Aorta (tissue), 5 donors: Measurements from ENCODE around the gene DGKG. TPM values are rescaled to one million over a fixed set of nuclear protein-coding genes. Genes with fewer than 3 reads are reported as not detected.

ENCODE experiments used
- ATAC-seq: fragments of 200-7000 bp; cut with Tn5 transposase; one replicate; pipeline ENCODE4 v1.9.1; 2022; ENCODE audit warnings: moderate library complexity; ENCODE audit not compliant: low FRiP score
- DNase-seq, 2 donors: peaks; one replicate each; pipeline ENCODE4 v3.0.0-alpha.2; 2020
- H3K27ac ChIP-seq, 2 donors: one replicate each; pipeline ENCODE4 v1.5.1; 2013; ENCODE audit warnings: low read length in 2 of 2, mild to moderate bottlenecking in 2 of 2, moderate library complexity in 2 of 2, control low read depth in 1 of 2, inconsistent platforms in 1 of 2, low read depth in 1 of 2
- H3K27me3 ChIP-seq, 2 donors: one replicate each; pipeline ENCODE4 v1.6.1; 2013; ENCODE audit warnings: control low read depth in 1 of 2, low read length in 1 of 2, mild to moderate bottlenecking in 1 of 2, moderate library complexity in 1 of 2; ENCODE audit not compliant: insufficient read depth in 2 of 2, control insufficient read depth in 1 of 2
- H3K36me3 ChIP-seq, 2 donors: one replicate each; pipeline ENCODE4 v1.6.1; 2013; ENCODE audit warnings: control low read depth in 1 of 2, low read length in 1 of 2, mild to moderate bottlenecking in 1 of 2; ENCODE audit not compliant: insufficient read depth in 2 of 2, control insufficient read depth in 1 of 2
- H3K4me1 ChIP-seq, 2 donors: one replicate each; pipeline ENCODE4 v1.6.1; 2013; ENCODE audit warnings: low read length in 2 of 2, control low read depth in 1 of 2, mild to moderate bottlenecking in 1 of 2, moderate library complexity in 1 of 2; ENCODE audit not compliant: insufficient read depth in 2 of 2, control insufficient read depth in 1 of 2
- H3K4me3 ChIP-seq, 2 donors: one replicate each; pipeline ENCODE4 v1.5.1; 2013; ENCODE audit warnings: low read length in 2 of 2, control low read depth in 1 of 2, mild to moderate bottlenecking in 1 of 2
- H3K9me3 ChIP-seq: one replicate; pipeline ENCODE4 v1.6.1; 2013; ENCODE audit warnings: mild to moderate bottlenecking, low read length; ENCODE audit not compliant: control insufficient read depth
- WGBS, 2 donors: extraction: QIAGEN DNeasy Blood & Tissue Kit; methylation state at CpG; one replicate each; pipeline ENCODE4 v1.1.7; 2013; 5-methylcytosine and 5-hydroxymethylcytosine counted together
- intact Hi-C, 2 donors: fragments of 100-400 bp; cut with DNase I; formaldehyde crosslinking; loops; one replicate each; pipeline versions ENCODE4 v1.14.2 to v1.15.0; 2022
- polyA plus RNA-seq, 2 donors: library from polyadenylated mRNA; stranded (reverse); fragments of 200-250 nt; gene quantifications; one replicate each; pipeline ENCODE4 v1.2.3, GENCODE V29; 2013
- total RNA-seq, 2 donors: library from RNA; stranded (reverse); fragmentation: NEBNext Ultra II Directional; extraction: Animal tissue kit (Norgen Biotek cat#: 25700); gene quantifications; one replicate each; pipeline ENCODE4 v1.2.1, GENCODE V29; 2021
- donor health status: healthy with polysubstance abuse.
- donor health status: Bipolar disorder and iron deficiency.
- donor health status: DM: no; HTN: no; CAD: no.
- donor health status: DM: no; HTN: no; CAD: no.
- donor health status: DM: yes; HTN: yes; CAD: no.

Gene DGKG
- total and polyA plus RNA-seq, 4 donors, result 0.95 to 37.1 (median 7.4) TPM

GRCh38 chr3:186194451-186194811, 167.6 kb downstream of the DGKG start:
- 51% methylated on average over 10 of the region's 10 CpGs for WGBS, 2 donors
- no peak for ATAC-seq
- Histone ChIP-seq H3K36me3 (no peaks in the 10 kb centered on the region), H3K4me1 (no peaks in the 10 kb centered on the region), H3K9me3 (no peaks in the 10 kb centered on the region), H3K27ac (no peak overlapping the region), H3K4me3 (no peak overlapping the region), H3K27me3 (no peaks in the 10 kb centered on the region)
- intact Hi-C loops, result no loop called here
- no peak for DNase-seq

DNA sequence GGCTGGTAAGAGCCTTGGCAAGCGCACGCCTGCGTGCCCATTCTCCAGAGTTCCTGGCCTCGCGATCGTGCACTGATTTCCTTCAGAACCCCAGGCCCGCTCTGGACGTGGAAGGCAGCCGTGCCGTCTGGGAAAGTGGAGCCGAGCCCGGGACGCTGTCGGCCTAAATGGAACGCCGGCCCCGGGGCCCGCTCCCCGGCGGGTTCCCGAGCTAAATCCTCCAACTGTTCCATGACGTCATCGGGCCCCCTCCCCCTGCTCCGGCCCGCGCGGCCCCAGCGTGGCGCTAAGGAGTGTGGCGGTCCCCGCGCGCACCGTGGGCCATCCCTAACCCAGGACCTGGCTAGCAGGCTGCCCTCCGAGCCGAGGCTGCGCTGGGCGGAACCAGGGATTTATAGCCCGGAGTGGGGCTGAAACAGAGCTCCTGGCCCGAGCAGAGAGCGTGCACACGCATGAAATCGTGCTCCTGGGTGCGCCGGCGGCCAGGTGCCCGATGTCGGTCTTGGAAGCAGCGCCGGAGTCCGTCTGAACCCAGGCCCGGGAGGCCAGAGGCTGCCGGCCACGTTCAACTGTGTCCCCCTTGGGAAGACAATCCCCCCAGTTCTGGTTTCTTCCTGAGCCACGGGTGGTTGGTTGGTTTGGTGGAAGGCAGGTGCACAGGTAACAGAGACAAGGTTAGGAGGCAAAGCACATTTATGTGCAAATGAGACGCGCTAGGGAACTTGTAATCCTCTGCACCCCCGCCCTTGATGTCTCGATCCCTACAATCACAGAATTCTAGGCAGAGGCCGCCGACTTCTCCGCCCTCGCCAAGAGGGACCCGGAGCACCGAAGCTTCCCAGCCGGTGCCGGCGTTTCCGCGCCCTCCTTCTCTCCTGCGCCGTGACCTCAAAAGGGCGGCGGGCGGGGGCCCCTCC, 168.2 kb downstream of the DGKG start:
- 25 to 26% methylated on average over 75 of the region's 75 CpGs for WGBS, 2 donors
- intact Hi-C loops, result no loop called here
- Histone ChIP-seq H3K4me1 (no peaks in the 10 kb centered on the region), H3K9me3 (no peaks in the 10 kb centered on the region), H3K27ac (no peak overlapping the region), H3K27me3 (no peaks in the 10 kb centered on the region), H3K4me3 (no peak overlapping the region), H3K36me3 (no peaks in the 10 kb centered on the region)
- peak; percentile 50 for ATAC-seq
- DNase-seq, result peak in 1 of 2 donors; percentile 79

DNA sequence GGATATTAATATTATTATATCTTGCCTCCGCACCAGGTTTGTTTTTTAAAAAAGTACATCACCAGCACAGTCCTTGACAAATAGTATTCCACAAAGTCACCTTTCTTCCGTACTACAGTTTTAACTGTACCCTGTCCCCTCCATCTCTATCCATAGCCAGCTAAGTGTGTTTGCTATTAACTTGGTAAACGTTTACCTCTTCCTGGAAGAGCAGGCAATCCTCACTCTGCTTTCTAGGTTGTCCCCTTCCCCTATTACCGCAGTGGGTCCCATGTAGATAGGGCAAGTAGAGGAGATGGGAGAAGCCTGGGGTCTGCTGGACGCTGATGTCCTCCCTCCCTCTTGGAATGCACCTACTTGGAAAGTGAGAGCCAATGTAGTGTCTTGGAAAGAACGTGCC, 169.2 kb downstream of the DGKG start:
- Histone ChIP-seq H3K4me1 (no peaks in the 10 kb centered on the region), H3K27me3 (no peaks in the 10 kb centered on the region), H3K27ac (no peak overlapping the region), H3K4me3 (no peak overlapping the region), H3K9me3 (no peaks in the 10 kb centered on the region), H3K36me3 (no peaks in the 10 kb centered on the region)
- 89 to 93% methylated on average over 6 of the region's 6 CpGs for WGBS, 2 donors
- ATAC-seq, result no peak
- intact Hi-C loops, result no loop called here
- DNase-seq, result no peak

DNA sequence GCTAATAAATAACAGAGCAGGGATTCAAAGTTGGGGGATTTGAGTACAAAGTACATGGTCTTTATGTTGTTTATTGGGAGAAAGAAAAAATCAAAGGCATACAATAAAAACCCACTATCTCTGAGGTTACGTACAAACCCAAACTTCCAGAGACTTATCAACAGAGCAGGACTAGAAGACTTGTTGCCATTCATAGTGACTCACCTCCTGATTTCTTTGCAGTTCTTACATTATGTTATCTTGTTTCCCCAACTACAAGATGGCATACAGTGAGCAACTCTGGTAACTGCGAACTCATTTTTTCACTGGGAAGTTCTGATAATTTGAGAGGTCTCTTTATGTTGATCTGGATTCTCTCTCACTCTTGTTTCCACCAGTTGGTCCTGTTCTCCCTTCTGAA, 172.5 kb downstream of the DGKG start:
- Histone ChIP-seq H3K4me3 (no peak overlapping the region), H3K27ac (no peak overlapping the region), H3K4me1 (no peaks in the 10 kb centered on the region), H3K36me3 (no peaks in the 10 kb centered on the region), H3K27me3 (no peaks in the 10 kb centered on the region), H3K9me3 (no peaks in the 10 kb centered on the region)
- intact Hi-C loops, result no loop called here
- no peak for DNase-seq
- WGBS, 2 donors, result 95 to 98% methylated on average over 2 of the region's 2 CpGs
- no peak for ATAC-seq

GRCh38 chr3:186187401-186188275, 174.4 kb downstream of the DGKG start:
- Histone ChIP-seq H3K4me3 (no peak overlapping the region), H3K9me3 (no peaks in the 10 kb centered on the region), H3K27ac (no peak overlapping the region), H3K4me1 (no peaks in the 10 kb centered on the region), H3K36me3 (no peaks in the 10 kb centered on the region), H3K27me3 (no peaks in the 10 kb centered on the region)
- DNase-seq (no peak), ATAC-seq (no peak)
- 84 to 87% methylated on average over 11 of the region's 11 CpGs for WGBS, 2 donors
- intact Hi-C loops, result no loop called here

GRCh38 chr3:186185194-186185787, 176.7 kb downstream of the DGKG start:
- Histone ChIP-seq H3K36me3 (no peaks in the 10 kb centered on the region), H3K4me3 (no peak overlapping the region), H3K4me1 (no peaks in the 10 kb centered on the region), H3K9me3 (no peaks in the 10 kb centered on the region), H3K27me3 (no peaks in the 10 kb centered on the region), H3K27ac (no peak overlapping the region)
- 89 to 90% methylated on average over 2 of the region's 2 CpGs for WGBS, 2 donors
- ATAC-seq (peak; percentile 49), DNase-seq (peak in 1 of 2 donors; percentile 62)
- intact Hi-C loops, result no loop called here

DNA sequence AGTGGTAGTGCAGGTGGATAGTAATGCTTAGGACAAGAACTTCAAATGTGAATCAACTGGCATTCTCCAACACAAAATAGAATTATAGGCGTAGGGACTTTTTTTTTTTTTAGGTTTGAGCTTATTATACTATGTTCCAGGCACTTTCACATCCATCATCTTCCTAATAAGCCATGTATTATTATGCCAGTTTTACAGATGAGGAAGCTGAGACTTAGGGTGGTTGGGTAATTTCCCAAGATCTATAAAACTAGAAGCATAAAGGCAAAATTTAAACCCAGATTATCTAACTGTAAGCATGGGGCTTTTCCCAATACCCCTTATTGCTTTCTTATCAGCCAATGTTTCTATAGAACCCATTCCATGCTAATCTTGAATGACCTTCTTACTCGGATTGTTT, 178.0 kb downstream of the DGKG start:
- no peaks in the 10 kb centered on the region for H3K36me3 ChIP-seq
- DNase-seq (no peak), ATAC-seq (no peak)
- no peaks in the 10 kb centered on the region for H3K9me3 ChIP-seq
- H3K27me3 ChIP-seq, result no peaks in the 10 kb centered on the region
- 81 to 84% methylated on average over 2 of the region's 2 CpGs for WGBS, 2 donors
- H3K4me3 ChIP-seq, result no peak overlapping the region
- intact Hi-C loops, result no loop called here
- no peak overlapping the region for H3K27ac ChIP-seq
- H3K4me1 ChIP-seq, result no peaks in the 10 kb centered on the region

DNA sequence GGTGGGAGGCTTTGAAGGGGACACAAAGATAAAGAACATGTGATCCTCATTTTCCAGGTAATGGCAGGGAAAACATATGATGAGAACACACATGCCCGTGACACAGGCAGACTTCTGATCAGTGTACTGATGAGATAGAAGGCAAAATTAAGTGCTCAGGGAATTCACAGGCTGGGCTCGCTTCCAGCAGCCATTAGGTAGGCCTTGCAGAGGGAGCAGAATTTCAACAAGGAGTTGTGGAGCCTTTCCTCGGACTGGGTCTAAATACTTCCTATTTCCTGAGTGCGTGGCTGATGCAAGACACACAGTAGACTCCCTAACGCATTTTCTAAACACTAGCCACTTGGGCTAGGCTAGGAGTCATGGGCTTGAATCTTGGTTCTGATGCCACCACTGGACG, 179.2 kb downstream of the DGKG start:
- no peak overlapping the region for H3K4me3 ChIP-seq
- no peak overlapping the region for H3K27ac ChIP-seq
- H3K36me3 ChIP-seq, result peaks cover 0 to 1% of the 10 kb centered on the region in 2 donors
- H3K9me3 ChIP-seq, result no peaks in the 10 kb centered on the region
- ATAC-seq, result no peak
- 77 to 84% methylated on average over 6 of the region's 6 CpGs for WGBS, 2 donors
- DNase-seq, result no peak
- intact Hi-C loops, result no loop called here
- H3K27me3 ChIP-seq, result no peaks in the 10 kb centered on the region
- H3K4me1 ChIP-seq, result no peaks in the 10 kb centered on the region
